GM21381 (cell line): ENCODE results near the gene MICU1.
A peak's percentile ranks its signal among the peaks of the same experiment; 100 is the strongest.
"Not testable (repeated sequence)": the region's sequence is repeated elsewhere in the genome, so short reads cannot be mapped to it uniquely, and the experiment has no call there.

Experiments
- ATAC-seq: cut with Tn5 transposase; IDR thresholded peaks from one replicate; pipeline ENCODE4 v1.9.1; 2021; ENCODE audit warnings: mild to moderate bottlenecking, moderate library complexity; ENCODE audit not compliant: unreplicated experiment

Gene MICU1

GRCh38 chr10:72564596-72564995, 61.3 kb downstream of the MICU1 start:
- no peak for ATAC-seq

DNA sequence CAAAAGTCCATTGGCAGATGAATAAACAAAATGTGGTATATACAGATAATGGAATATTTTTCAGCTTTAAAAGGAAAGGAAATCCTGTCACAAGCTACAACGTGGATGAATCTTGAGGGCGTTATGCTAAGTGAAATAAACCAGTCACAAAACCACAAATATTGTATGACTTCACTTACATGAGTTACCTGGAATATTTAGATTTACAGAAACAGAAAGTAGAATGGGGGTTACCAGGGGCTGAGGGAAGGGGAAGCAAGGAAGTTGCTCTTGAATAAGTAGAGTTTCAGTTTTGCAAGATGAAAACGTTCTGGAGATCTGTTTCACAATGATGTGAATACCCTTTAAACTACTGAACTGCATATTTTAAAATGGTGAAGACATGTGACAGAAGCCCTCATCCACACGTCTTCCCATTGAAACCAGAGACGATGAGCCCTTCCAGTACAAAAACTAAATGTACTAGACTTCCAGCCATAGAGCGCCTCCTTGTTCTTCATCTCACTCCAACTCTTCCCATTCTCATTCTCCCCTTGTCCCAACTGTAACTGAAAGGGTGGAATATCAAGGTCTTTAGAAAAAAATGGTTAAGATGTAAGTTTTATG, 62.4 kb downstream of the MICU1 start:
- ATAC-seq, result peak; percentile 61

GRCh38 chr10:72561745-72562166, 64.1 kb downstream of the MICU1 start:
- no peak for ATAC-seq

DNA sequence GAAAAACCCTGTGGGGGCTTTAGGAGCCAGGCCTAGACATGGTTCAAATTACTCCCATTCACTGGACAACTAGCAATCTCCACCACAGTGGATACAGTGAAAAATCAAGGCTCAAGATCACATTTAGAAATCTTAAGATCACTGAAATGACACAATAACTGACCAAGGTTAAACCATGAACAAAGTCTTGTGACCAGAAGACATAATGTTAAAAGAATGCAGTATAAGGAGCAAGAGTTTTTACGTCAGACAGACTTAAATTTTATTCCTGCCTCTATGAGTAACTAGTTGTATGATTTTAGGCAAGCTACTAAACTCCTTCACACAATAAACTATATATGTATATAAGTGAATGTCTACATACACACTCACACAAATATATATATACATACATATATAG, 68.5 kb downstream of the MICU1 start:
- no peak for ATAC-seq

GRCh38 chr10:72552857-72553256, 73.0 kb downstream of the MICU1 start:
- no peak for ATAC-seq

- ATAC-seq, result no peak
Observed at GRCh38 chr10:72550239-72550638, 75.6 kb downstream of the MICU1 start.

- no peak for ATAC-seq
Observed at GRCh38 chr10:72545546-72545945, 80.3 kb downstream of the MICU1 start.

- ATAC-seq, result not testable (repeated sequence)
Observed at GRCh38 chr10:72543855-72544254, 82.0 kb downstream of the MICU1 start.

DNA sequence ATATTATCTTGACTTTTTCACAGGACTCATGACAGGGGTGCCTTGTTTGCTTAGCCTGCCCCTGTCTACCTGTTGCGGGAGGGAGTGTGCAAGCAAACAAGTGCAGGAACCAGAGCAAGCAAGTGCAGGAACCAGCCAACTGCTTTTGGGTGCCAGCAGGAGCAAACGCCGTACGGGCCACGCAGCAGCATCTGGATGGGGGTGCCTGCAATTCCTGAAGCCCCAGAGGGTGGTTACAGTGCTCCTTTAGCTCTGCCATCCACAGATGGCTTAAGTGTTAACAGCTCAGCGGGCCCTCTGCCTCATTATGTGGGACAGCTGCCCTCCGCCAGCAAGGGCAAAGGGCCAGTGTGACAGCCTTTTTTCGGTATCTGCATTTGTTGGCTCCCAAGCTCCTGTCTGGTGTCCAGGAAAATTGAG, 83.5 kb downstream of the MICU1 start:
- ATAC-seq, result no peak

DNA sequence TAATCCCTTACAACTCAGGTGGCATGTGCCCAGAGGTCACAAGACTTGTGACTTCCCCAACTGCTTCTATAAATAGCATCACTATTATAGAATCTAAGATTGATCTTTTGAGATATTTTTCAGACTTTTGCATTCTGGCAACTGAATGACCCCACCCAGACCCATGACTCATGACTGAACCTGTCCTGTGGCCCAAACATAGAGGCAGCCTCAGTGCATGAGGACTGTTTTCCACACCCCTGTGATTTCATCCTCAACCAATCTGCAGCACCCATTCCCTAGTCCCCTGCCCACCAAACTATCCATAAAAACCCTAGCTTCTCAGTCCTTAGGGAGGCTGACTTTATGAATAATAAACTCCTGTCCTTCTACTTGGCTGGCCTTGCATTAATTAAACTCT, 84.5 kb downstream of the MICU1 start:
- no peak for ATAC-seq

DNA sequence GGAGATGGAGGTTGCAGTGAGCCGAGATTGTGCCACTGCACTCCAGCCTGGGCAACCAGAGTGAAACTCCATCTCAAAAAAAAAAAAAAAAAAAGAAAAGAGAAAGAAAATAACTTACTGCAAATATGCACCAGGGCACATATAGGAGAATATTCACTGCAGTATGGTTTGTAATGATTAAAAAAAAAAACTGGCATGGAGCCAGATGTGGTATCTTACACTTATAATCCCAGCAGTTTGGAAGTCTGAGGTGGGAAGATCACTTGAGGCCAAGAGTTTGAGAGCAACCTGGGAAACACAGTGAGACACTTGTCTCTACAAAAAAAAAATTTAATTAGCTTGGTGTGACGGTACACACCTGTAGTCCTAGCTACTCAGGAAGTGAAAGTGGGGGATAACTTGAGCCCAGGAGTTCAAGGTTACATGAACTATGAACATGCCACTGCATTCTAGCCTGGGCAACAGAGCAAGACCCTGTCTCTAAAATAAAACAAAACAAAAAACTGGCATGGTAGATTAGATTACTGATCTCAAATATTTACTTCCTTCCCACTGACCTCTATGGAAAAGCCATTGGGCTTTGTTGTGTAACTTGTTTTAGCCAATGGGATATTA, 85.6 kb downstream of the MICU1 start:
- no peak for ATAC-seq

DNA sequence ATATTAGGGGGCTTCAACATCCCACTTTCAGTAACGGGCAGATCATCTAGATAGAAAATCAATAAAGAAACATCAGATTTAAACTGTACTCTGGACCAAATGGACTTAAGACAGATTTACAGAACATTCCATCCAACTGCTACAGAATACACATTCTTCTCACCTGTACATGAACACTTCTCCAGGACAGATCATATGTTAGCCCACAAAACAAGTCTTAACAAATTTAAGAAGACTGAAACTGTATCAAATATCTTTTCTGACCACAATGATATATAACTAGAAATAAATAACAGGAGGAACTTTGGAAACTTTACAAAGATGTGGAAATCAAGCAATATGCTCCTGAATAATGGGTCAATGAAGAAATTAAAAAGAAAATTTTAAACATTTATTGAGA, 86.7 kb downstream of the MICU1 start:
- no peak for ATAC-seq

- no peak for ATAC-seq
Observed at GRCh38 chr10:72525689-72526088, 100.2 kb downstream of the MICU1 start.

- no peak for ATAC-seq
Observed at GRCh38 chr10:72525277-72525676, 100.6 kb downstream of the MICU1 start.

GRCh38 chr10:72524489-72524888, 101.4 kb downstream of the MICU1 start:
- no peak for ATAC-seq

- no peak for ATAC-seq
Observed at GRCh38 chr10:72523932-72524396, 101.9 kb downstream of the MICU1 start.

- no peak for ATAC-seq
Observed at GRCh38 chr10:72523062-72523461, 102.8 kb downstream of the MICU1 start.

DNA sequence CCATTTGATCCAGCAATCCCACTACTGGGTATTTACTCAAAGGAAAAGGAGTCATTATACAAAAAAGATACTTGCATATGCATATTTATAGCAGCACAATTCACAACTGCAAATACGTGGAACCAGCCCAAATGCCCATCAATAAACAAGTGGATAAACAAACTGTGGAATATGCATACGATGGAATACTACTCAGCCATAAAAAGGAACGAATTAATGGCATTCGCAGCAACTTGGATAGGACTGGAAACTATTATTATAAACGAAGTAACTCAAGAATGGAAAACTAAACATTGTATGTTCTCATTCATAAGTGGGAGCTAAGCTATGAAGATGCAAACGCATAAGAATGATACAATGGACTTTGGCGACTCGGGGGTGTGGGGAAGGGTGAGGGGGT, 108.6 kb downstream of the MICU1 start:
- no peak for ATAC-seq

DNA sequence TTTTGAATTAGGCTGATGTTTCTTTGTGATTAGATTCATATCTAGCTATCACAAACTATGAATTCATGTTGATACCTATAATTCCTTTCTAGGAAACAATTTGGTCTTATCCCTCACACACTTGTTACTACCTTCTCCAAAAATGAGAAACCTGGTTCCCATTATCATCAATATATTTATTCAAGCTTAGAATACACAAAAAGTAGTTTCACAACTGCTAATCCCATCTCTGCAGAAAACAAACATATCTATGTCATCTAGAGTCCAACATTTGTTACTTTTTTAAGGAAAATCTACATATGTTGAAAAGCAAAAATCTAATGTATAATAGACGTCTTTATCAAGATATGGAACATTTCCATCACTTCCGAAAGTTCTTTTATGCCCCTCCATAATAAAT, 110.4 kb downstream of the MICU1 start:
- no peak for ATAC-seq

- ATAC-seq, result no peak
Observed at GRCh38 chr10:72513910-72514309, 112.0 kb downstream of the MICU1 start.

DNA sequence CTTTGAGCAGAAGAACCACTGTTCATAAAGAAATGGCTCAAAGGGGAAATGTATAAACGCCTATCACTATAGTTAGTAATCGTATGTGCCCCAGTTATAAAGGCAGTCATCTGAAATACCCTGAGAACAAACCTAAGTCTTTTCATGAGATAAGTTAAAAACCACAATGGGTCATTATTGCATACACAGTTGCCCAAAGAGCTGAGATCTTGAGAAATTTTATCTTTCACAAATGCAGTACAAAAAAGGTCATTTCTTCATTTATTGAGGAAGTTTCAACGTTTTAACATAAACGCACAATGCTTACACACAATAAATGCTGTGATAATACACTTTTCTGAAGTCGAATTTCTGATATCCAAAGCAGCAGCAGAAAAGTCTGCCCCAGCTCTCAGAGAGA, 114.4 kb downstream of the MICU1 start:
- ATAC-seq, result no peak

DNA sequence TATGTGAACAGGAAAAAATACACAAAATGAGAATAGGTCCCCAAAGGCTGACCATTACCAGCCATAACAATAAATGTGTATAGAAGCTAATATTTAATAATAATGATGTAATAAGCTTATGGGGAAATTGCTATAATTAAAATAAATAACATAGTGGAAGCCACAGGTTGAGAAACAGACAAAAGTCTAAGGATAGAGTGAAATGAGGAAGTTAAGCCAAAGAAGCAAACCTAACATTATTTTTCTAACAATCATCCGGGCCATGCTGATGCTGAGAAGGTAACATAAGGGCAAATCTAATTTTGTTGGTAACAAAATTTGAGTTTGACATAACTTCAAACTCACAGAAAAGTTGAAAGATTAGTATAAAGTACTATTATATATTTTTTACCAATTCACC, 115.9 kb downstream of the MICU1 start:
- no peak for ATAC-seq
